Heart left ventricle (tissue), 13 donors: Measurements from ENCODE around the gene CD8B.

Experiments
- CTCF ChIP-seq, 12 donors: fragments of 200-600 bp; sonication (generic) in 4 of 12; IDR thresholded peaks; one replicate each; pipeline versions ENCODE4 v1.5.0 to v1.8.0; 2018 to 2022; ENCODE audit warnings: antibody characterized with exemption in 12 of 12, mild to moderate bottlenecking in 5 of 12
- POLR2A ChIP-seq, 2 donors: fragments of 450-650 bp; IDR thresholded peaks; one replicate each; pipeline ENCODE4 v1.6.1; 2017; ENCODE audit warnings: antibody characterized with exemption in 2 of 2, mild to moderate bottlenecking in 2 of 2, moderate library complexity in 2 of 2
- donor health status: ischemic (EF 13 %, LVEDD 7.1; RV severe dilation, severe dysfunction).
- donor health status: DM: no; HTN: yes; CAD: no.
- donor health status: DM: no; HTN: no; CAD: no.
- donor health status: ischemic (EF 25% LVEDD 6.9; RV normal size, moderate dysfunction).
- donor health status: ischemic (EF 25% LVEDD 5.7; RV mildly dilated, moderate dysfunction).
- donor health status: ischemic (EF 35%, LVEDD 5.7; RV mildly dilated, moderate dysfunction).
- donor health status: nonischemic (EF 11% LVEDD 7.7; RV severe dilation, severe dysfunction).
- donor health status: DM: yes; HTN: yes; CAD: no.
- donor health status: PGD.
- donor health status: ischemic (EF 29% LVEDD 5.4; RV normal size, mild dysfunction).
- donor health status: nonischemic (EF 23%, LVEDD 6.1; RV moderate dilation, normal function).

GRCh38 chr2:86787736-86788135 is 74.0 kb downstream of the CD8B start:
- TF ChIP-seq CTCF (IDR thresholded peaks at IDR 0.05), result no peak
- TF ChIP-seq POLR2A (IDR thresholded peaks at IDR 0.05), result no peak
